H1 (cell line): ENCODE data around the gene GDF15. TPM values are rescaled to one million over a fixed set of nuclear protein-coding genes. Genes with fewer than 3 reads are reported as not detected.
A peak's percentile ranks its signal among the peaks of the same experiment; 100 is the strongest.

ENCODE experiments used
- CTCF ChIA-PET: fragments of 300-600 bp; sonication (Branson Sonifier 250); formaldehyde crosslinking; loops from one replicate; lab custom pipeline; 2021; ENCODE audit not compliant: partially characterized antibody; lab: Charles Lee
- POLR2A ChIA-PET: fragments of 300-600 bp; sonication (Branson Sonifier 250); formaldehyde crosslinking; loops from one replicate; lab custom pipeline; 2021; ENCODE audit warnings: inconsistent platforms; ENCODE audit not compliant: partially characterized antibody; lab: Charles Lee
- DNase-seq, 2 experiments: peaks; one replicate each; pipeline versions ENCODE4 v3.0.0 to v3.0.0-alpha.2; 2010 to 2022; ENCODE audit warnings: low spot score in 2 of 2, low read depth in 1 of 2, mixed read lengths in 1 of 2
- FAIRE-seq: peaks from 2 replicates; lab custom pipeline; 2011; peaks lifted over from hg19 to GRCh38; lab: Jason Lieb, UNC
- H2AFZ ChIP-seq: 2 replicates; pipeline ENCODE4 v1.8.1; 2012; ENCODE audit warnings: low read length, inconsistent platforms
- H2AK5ac ChIP-seq: 2 replicates; pipeline ENCODE4 v1.6.1; 2013; ENCODE audit warnings: low read depth, low read length
- H2BK120ac ChIP-seq: replicated peaks from 2 replicates; pipeline ENCODE3; 2013; ENCODE audit warnings: low read depth, low read length, inconsistent platforms
- H2BK12ac ChIP-seq: 2 replicates; pipeline ENCODE4 v1.6.1; 2013; ENCODE audit warnings: low read depth, low read length
- H2BK15ac ChIP-seq: 2 replicates; pipeline ENCODE4 v1.6.1; 2013; ENCODE audit warnings: low read length
- H2BK20ac ChIP-seq: 2 replicates; pipeline ENCODE4 v1.6.1; 2013; ENCODE audit warnings: low read length
- H2BK5ac ChIP-seq: 2 replicates; pipeline ENCODE4 v1.6.1; 2013; ENCODE audit warnings: low read depth, low read length
- H3K14ac ChIP-seq: 2 replicates; pipeline ENCODE4 v1.6.1; 2013; ENCODE audit warnings: inconsistent platforms; ENCODE audit not compliant: insufficient read length
- H3K18ac ChIP-seq: 2 replicates; pipeline ENCODE4 v1.6.1; 2013; ENCODE audit warnings: low read length; ENCODE audit errors: extremely low read depth
- H3K23ac ChIP-seq: 2 replicates; pipeline ENCODE4 v1.6.1; 2013; ENCODE audit warnings: inconsistent platforms; ENCODE audit not compliant: insufficient read length
- H3K23me2 ChIP-seq: 2 replicates; pipeline ENCODE4 v1.6.1; 2013; ENCODE audit warnings: low read depth, low read length
- H3K27ac ChIP-seq: 2 replicates; pipeline ENCODE4 v1.6.1; 2011; ENCODE audit warnings: low read depth, low read length, inconsistent platforms
- H3K27me3 ChIP-seq, 4 experiments: replicated peaks in 1 of 4; 1 replicate in 1 of 4; 2 replicates in 3 of 4; pipeline versions ENCODE4 v1.6.1 to v1.8.1; 2011 to 2013; ENCODE audit warnings: low read length in 3 of 4, mild to moderate bottlenecking in 3 of 4, inconsistent platforms in 2 of 4, mixed read lengths in 2 of 4, moderate library complexity in 1 of 4; ENCODE audit not compliant: control insufficient read depth in 3 of 4, insufficient read depth in 3 of 4; ENCODE audit errors: extremely low read depth in 1 of 4
- H3K36me3 ChIP-seq, 4 experiments: 2 replicates each; pipeline versions ENCODE4 v1.6.1 to v1.8.1; 2011 to 2013; ENCODE audit warnings: mild to moderate bottlenecking in 4 of 4, low read length in 3 of 4, moderate library complexity in 2 of 4, control low read depth in 1 of 4, inconsistent platforms in 1 of 4; ENCODE audit not compliant: insufficient read depth in 4 of 4, control insufficient read depth in 2 of 4
- H3K4ac ChIP-seq: replicated peaks from 2 replicates; pipeline ENCODE3; 2013; ENCODE audit warnings: low read length, low read depth, mixed read lengths, inconsistent platforms; ENCODE audit not compliant: insufficient read length
- H3K4me1 ChIP-seq, 4 experiments: replicated peaks in 1 of 4; 1 replicate in 1 of 4; 2 replicates in 3 of 4; pipeline versions ENCODE4 v1.6.1 to v1.8.1; 2011 to 2013; ENCODE audit warnings: low read length in 3 of 4, inconsistent platforms in 2 of 4, mixed read lengths in 1 of 4; ENCODE audit not compliant: insufficient read depth in 4 of 4, control insufficient read depth in 3 of 4
- H3K4me2 ChIP-seq, 2 experiments: 2 replicates each; pipeline versions ENCODE4 v1.6.1 to v1.8.1; 2011 to 2013; ENCODE audit warnings: low read depth in 2 of 2, low read length in 2 of 2, control low read depth in 1 of 2, inconsistent platforms in 1 of 2, mild to moderate bottlenecking in 1 of 2; ENCODE audit not compliant: insufficient read depth in 1 of 2
- H3K4me3 ChIP-seq, 4 experiments: fragments of 200-600, 300-600 bp in 1 of 4; sonication (generic), shearing (Covaris generic), sonication (Bioruptor Twin) in 1 of 4; 2 replicates each; pipeline versions ENCODE4 v1.5.1 to v1.8.1; 2011 to 2016; ENCODE audit warnings: low read length in 4 of 4, low read depth in 3 of 4, control low read depth in 2 of 4, inconsistent platforms in 2 of 4, mild to moderate bottlenecking in 2 of 4, mixed read lengths in 1 of 4, moderate library complexity in 1 of 4; ENCODE audit not compliant: insufficient read depth in 2 of 4; ENCODE audit errors: extremely low read depth in 1 of 4
- H3K56ac ChIP-seq: replicated peaks from 2 replicates; pipeline ENCODE3; 2013; ENCODE audit warnings: low read depth, mild to moderate bottlenecking, mixed read lengths, low read length, inconsistent platforms; ENCODE audit not compliant: insufficient read length
- H3K79me1 ChIP-seq: 2 replicates; pipeline ENCODE4 v1.6.1; 2013; ENCODE audit warnings: low read depth, low read length, control low read depth
- H3K79me2 ChIP-seq, 2 experiments: 2 replicates each; pipeline versions ENCODE4 v1.6.1 to v1.8.1; 2012 to 2013; ENCODE audit warnings: low read length in 2 of 2, mild to moderate bottlenecking in 2 of 2, inconsistent platforms in 1 of 2; ENCODE audit not compliant: insufficient read depth in 2 of 2, control insufficient read depth in 1 of 2
- H3K9ac ChIP-seq, 4 experiments: replicated peaks in 1 of 4; 1 replicate in 1 of 4; 2 replicates in 3 of 4; pipeline versions ENCODE4 v1.6.1 to v1.8.1; 2011 to 2013; ENCODE audit warnings: low read depth in 3 of 4, low read length in 3 of 4, control low read depth in 2 of 4, mild to moderate bottlenecking in 2 of 4, moderate library complexity in 2 of 4, inconsistent platforms in 1 of 4; ENCODE audit errors: extremely low read depth in 1 of 4
- H3K9me3 ChIP-seq, 2 experiments: 2 replicates each; pipeline versions ENCODE4 v1.6.1 to v1.8.1; 2012 to 2013; ENCODE audit warnings: mild to moderate bottlenecking in 2 of 2, moderate library complexity in 2 of 2, control low read depth in 1 of 2, inconsistent platforms in 1 of 2, low read depth in 1 of 2, low read length in 1 of 2, mixed read lengths in 1 of 2; ENCODE audit not compliant: insufficient read depth in 2 of 2
- H4K20me1 ChIP-seq, 2 experiments: replicated peaks in 1 of 2; 2 replicates each; pipeline versions ENCODE3 to v1.8.1; 2011 to 2013; ENCODE audit warnings: inconsistent platforms in 2 of 2, low read length in 2 of 2, mild to moderate bottlenecking in 1 of 2; ENCODE audit not compliant: insufficient read depth in 2 of 2, control insufficient read depth in 1 of 2
- H4K5ac ChIP-seq: 2 replicates; pipeline ENCODE4 v1.6.1; 2013; ENCODE audit warnings: low read length, low read depth, mixed read lengths, inconsistent platforms; ENCODE audit not compliant: insufficient read length
- H4K8ac ChIP-seq: 2 replicates; pipeline ENCODE4 v1.8.0; 2013; ENCODE audit warnings: mild to moderate bottlenecking, moderate library complexity, low read length, inconsistent platforms; ENCODE audit not compliant: insufficient read depth; ENCODE audit errors: extremely low read depth
- H4K91ac ChIP-seq: replicated peaks from 2 replicates; pipeline ENCODE3; 2013; ENCODE audit warnings: low read length, mixed read lengths, inconsistent platforms; ENCODE audit not compliant: insufficient read length
- BCL11A ChIP-seq, 2 experiments: IDR thresholded peaks; one replicate each; pipeline ENCODE4 v1.6.1; 2011; ENCODE audit warnings: low read depth in 2 of 2, low read length in 2 of 2, mild to moderate bottlenecking in 2 of 2
- E2F6 ChIP-seq: IDR thresholded peaks from 2 replicates; pipeline ENCODE4 v1.6.1; 2012; ENCODE audit warnings: inconsistent platforms
- GTF2F1 ChIP-seq: IDR thresholded peaks from 2 replicates; pipeline ENCODE4 v1.6.1; 2012; ENCODE audit warnings: low read depth, low read length, improper control_type of control experiment, borderline replicate concordance
- JUND ChIP-seq: IDR thresholded peaks from 2 replicates; pipeline ENCODE4 v1.6.1; 2011; ENCODE audit warnings: mild to moderate bottlenecking, improper control_type of control experiment, low read length
- NANOG ChIP-seq: IDR thresholded peaks from 2 replicates; pipeline ENCODE4 v1.6.1; 2011; ENCODE audit warnings: low read length, low read depth, mild to moderate bottlenecking, inconsistent platforms; ENCODE audit not compliant: insufficient read depth, poor library complexity, severe bottlenecking
- RAD21 ChIP-seq, 2 experiments: IDR thresholded peaks in 1 of 2; conservative IDR thresholded peaks in 1 of 2; 2 replicates each; pipeline ENCODE4 v1.6.1; 2011; ENCODE audit warnings: low read depth in 2 of 2, low read length in 2 of 2, improper control_type of control experiment in 1 of 2, inconsistent platforms in 1 of 2, mild to moderate bottlenecking in 1 of 2, moderate library complexity in 1 of 2
- RBBP5 ChIP-seq: IDR thresholded peaks from 2 replicates; pipeline ENCODE4 v1.7.1; 2012; ENCODE audit warnings: low read depth, mild to moderate bottlenecking, inconsistent platforms, low read length, moderate library complexity, borderline replicate concordance
- RFX5 ChIP-seq: IDR thresholded peaks from 2 replicates; pipeline ENCODE4 v1.6.1; 2011; ENCODE audit warnings: low read depth, low read length, improper control_type of control experiment, borderline replicate concordance
- SAP30 ChIP-seq: fragments of 300-600 bp; sonication (generic); IDR thresholded peaks from 2 replicates; pipeline ENCODE4 v1.7.1; 2012; ENCODE audit warnings: low read length, moderate library complexity, mild to moderate bottlenecking, inconsistent platforms; ENCODE audit not compliant: insufficient read depth, insufficient replicate concordance
- TEAD4 ChIP-seq: IDR thresholded peaks from 2 replicates; pipeline ENCODE4 v1.6.1; 2012; ENCODE audit warnings: low read depth, low read length, inconsistent platforms, mixed read lengths
- WGBS, 2 experiments: shearing (Covaris generic) in 1 of 2; methylation state at CpG; one replicate each; pipeline versions ENCODE4 v1.1.6 to v1.1.7; 2013 to 2015; ENCODE audit warnings: low lambda C conversion rate in 2 of 2, mixed read lengths in 2 of 2, inconsistent platforms in 1 of 2, low coverage in 1 of 2, missing lambda C conversion rate in 1 of 2; ENCODE audit not compliant: insufficient replicate concordance in 2 of 2, insufficient coverage in 1 of 2, insufficient read length in 1 of 2; ENCODE audit errors: extremely low coverage in 1 of 2, missing lambda C conversion rate in 1 of 2; 5-methylcytosine and 5-hydroxymethylcytosine counted together
- polyA plus RNA-seq, 7 experiments: library from polyadenylated mRNA; depleted of rRNA in 3 of 7; stranded (reverse) in 5 of 7; unstranded in 2 of 7; fragments of >200 nt in 5 of 7; fragments of 200-250 nt in 2 of 7; gene quantifications; 1 replicate in 5 of 7; 2 replicates in 1 of 7; 4 replicates in 1 of 7; pipeline versions ENCODE4 v1.2.1 to v1.2.3, GENCODE V29; 2011 to 2013; ENCODE audit warnings: missing spikeins in 2 of 7, mixed read lengths in 2 of 7
- total RNA-seq: library from RNA; stranded (reverse); fragmentation: NEBNext Ultra II Directional; extraction: Animal tissue kit (Norgen Biotek cat#: 25700); gene quantifications from 2 replicates; pipeline ENCODE4 v1.2.1, GENCODE V29; 2021

Gene GDF15
- total and polyA plus RNA-seq, 2 of the 8 experiments (the other 6 are each of a cell fraction or from before 2014, with no cell fraction given) = 4.1 to 8.5 TPM

- no peak overlapping the region for H4K8ac ChIP-seq
- H2AFZ ChIP-seq = no peak overlapping the region
- no peak overlapping the region for H3K4me2 ChIP-seq
- H3K36me3 ChIP-seq = no peaks in the 10 kb centered on the region
- H3K4me1 ChIP-seq = peaks cover 3 to 4% (median 3%) of the 10 kb centered on the region in 4 experiments
- H3K14ac ChIP-seq = no peak overlapping the region
- no peak overlapping the region for H3K9ac ChIP-seq
- H3K18ac ChIP-seq = no peak overlapping the region
- H3K56ac ChIP-seq = no peak overlapping the region
- H2BK20ac ChIP-seq = no peak overlapping the region
- H3K9me3 ChIP-seq = no peaks in the 10 kb centered on the region
- H2BK120ac ChIP-seq = no peak overlapping the region
- CTCF ChIA-PET = interaction anchor here (0.8 to 10.4 kb wide), 13 partner anchors 10 to 141 kb away, joined by 3 to 177 read pairs (median 15); partner anchors contain the start of genes LRRC25 and SSBP4
- no peak overlapping the region for H3K4me3 ChIP-seq
- no peak for FAIRE-seq
- no peak overlapping the region for H3K27ac ChIP-seq
- no peak overlapping the region for H3K23ac ChIP-seq
- H3K79me1 ChIP-seq = no peaks in the 10 kb centered on the region
- no peak overlapping the region for H2AK5ac ChIP-seq
- WGBS, 2 experiments = 78% methylated on average over 6 of the region's 6 CpGs; no CpG with 5 or more reads in 1 of the 2 experiments
- 0 out of 2 replicates have a peak overlapping the region, but pooled peaks have one; percentile 5 for H2BK12ac ChIP-seq
- H4K91ac ChIP-seq = no peak overlapping the region
- H2BK15ac ChIP-seq = 0 out of 2 replicates have a peak overlapping the region, but pooled peaks have one; percentile 46
- peaks cover 0 to 23% (median 14%) of the 10 kb centered on the region in 4 experiments; a peak in 6 of 7 replicates for H3K27me3 ChIP-seq
- no peaks in the 10 kb centered on the region for H3K79me2 ChIP-seq
- no peak for DNase-seq
- H2BK5ac ChIP-seq = no peak overlapping the region
- no peak overlapping the region for H4K5ac ChIP-seq
- POLR2A ChIA-PET = interaction anchor here (1.2 to 3.3 kb wide), 4 partner anchors 10 to 30 kb away, joined by 3 to 12 read pairs (median 6); no protein-coding TSS in a partner anchor
- peaks cover 2% of the 10 kb centered on the region; the same call in 1 of the 2 replicates for H3K23me2 ChIP-seq
- no peaks in the 10 kb centered on the region for H4K20me1 ChIP-seq
- no peak overlapping the region for H3K4ac ChIP-seq
- TF ChIP-seq RBBP5 (no peak), E2F6 (no peak), RFX5 (no peak), BCL11A (IDR thresholded peaks at IDR 0.05; ENCODE audit: low read depth in 2 of 2, low read length in 2 of 2) (no peak), TEAD4 (no peak), GTF2F1 (no peak), RAD21 (IDR thresholded peaks at IDR 0.05 in 1 of 2, conservative IDR thresholded peaks at IDR 0.05 in 1 of 2; ENCODE audit: low read depth in 2 of 2, low read length in 2 of 2) (no peak), JUND (no peak), SAP30 (no peak), NANOG (no peak)
These were observed 4.3 kb downstream of the GDF15 start for GRCh38 chr19:18390065-18390907.
